ENCODE data around the gene SRF.

DNA sequence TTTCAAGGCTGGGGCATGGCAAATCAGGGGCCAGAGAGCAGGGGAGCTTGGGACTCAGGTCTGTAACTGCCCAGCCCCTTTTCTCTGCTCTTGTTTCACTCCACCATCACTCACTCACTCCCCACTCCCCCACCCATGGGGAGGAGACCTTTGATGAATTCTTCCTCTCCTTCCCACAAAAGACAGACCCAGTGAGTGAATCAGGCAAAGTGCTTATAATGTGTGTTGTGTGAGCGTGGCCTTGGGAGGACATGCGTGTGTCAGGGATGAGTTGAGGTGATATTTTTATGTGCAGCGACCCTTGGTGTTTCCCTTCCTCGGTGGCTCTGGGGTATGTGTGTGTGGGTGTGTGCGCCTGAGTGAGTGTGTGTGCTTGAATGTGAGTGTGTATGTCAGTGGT lies 9.9 kb downstream of the SRF start:
- TF ChIP-seq, protein P1, sequence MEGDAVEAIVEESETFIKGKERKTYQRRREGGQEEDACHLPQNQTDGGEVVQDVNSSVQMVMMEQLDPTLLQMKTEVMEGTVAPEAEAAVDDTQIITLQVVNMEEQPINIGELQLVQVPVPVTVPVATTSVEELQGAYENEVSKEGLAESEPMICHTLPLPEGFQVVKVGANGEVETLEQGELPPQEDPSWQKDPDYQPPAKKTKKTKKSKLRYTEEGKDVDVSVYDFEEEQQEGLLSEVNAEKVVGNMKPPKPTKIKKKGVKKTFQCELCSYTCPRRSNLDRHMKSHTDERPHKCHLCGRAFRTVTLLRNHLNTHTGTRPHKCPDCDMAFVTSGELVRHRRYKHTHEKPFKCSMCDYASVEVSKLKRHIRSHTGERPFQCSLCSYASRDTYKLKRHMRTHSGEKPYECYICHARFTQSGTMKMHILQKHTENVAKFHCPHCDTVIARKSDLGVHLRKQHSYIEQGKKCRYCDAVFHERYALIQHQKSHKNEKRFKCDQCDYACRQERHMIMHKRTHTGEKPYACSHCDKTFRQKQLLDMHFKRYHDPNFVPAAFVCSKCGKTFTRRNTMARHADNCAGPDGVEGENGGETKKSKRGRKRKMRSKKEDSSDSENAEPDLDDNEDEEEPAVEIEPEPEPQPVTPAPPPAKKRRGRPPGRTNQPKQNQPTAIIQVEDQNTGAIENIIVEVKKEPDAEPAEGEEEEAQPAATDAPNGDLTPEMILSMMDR (conservative IDR thresholded peaks at IDR 0.05; ENCODE audit: low read depth, low read length) = no peak
- no peak for TF ChIP-seq EZH2 (IDR thresholded peaks at IDR 0.05; ENCODE audit: borderline replicate concordance, low read depth, low read length, poor library complexity, severe bottlenecking)

All from A673 (cell line).